NT2/D1 (cell line): ENCODE data around the gene PLAAT3.

Experiments
- YY1 ChIP-seq: IDR thresholded peaks from 2 replicates; pipeline ENCODE4 v1.6.1; 2011; ENCODE audit not compliant: insufficient read length, insufficient read depth
- ZNF274 ChIP-seq: IDR thresholded peaks from 2 replicates; pipeline ENCODE4 v1.6.1; 2011; ENCODE audit warnings: mild to moderate bottlenecking, low read depth, low read length

DNA sequence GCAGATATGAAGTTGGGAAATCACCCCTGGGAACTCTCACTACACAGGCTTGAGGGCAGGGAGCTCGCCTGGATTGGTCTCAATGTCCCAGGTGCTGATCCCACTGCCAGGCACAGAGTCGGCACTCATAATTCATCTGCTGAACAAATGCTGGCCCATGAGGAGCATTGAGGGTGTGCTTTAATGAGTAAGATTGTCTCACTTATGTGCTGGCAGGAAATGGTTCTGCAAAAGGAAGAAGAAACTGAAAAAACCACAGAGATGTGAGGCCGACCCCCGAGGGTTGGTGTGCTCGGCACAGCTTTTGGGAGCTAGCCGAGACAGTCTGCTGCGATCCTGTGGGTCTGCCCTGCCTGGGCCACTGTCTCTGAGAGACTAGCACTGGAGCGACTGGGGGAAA, 60.5 kb downstream of the PLAAT3 start:
- TF ChIP-seq ZNF274 = no peak
- TF ChIP-seq YY1 = no peak
